UCSD-AML1 (cell line): ENCODE results near the gene PTPRZ1.

ENCODE experiments used
- DNase-seq: peaks from one replicate; lab custom pipeline; 2025; ENCODE audit not compliant: unreplicated experiment; lab: John Stamatoyannopoulos, UW

Gene PTPRZ1

GRCh38 chr7:121872831-121873288, at the start of gene PTPRZ1:
Gene PTPRZ1, plus strand, starts transcription at chr7:121873161. Its CDS starts 339 bp downstream, at chr7:121873500.
- DNase-seq, result no peak

- DNase-seq, result no peak
These were observed 48.7 kb upstream of the PTPRZ1 start for GRCh38 chr7:121824276-121824675.

GRCh38 chr7:121831351-121831750, 41.6 kb upstream of the PTPRZ1 start:
- DNase-seq, result no peak

- no peak for DNase-seq
These were observed 41.2 kb upstream of the PTPRZ1 start for GRCh38 chr7:121831801-121832200.

- no peak for DNase-seq
These were observed 40.6 kb upstream of the PTPRZ1 start for GRCh38 chr7:121832347-121832746.

GRCh38 chr7:121833991-121834390, 39.0 kb upstream of the PTPRZ1 start:
- no peak for DNase-seq

GRCh38 chr7:121837462-121837861, 35.5 kb upstream of the PTPRZ1 start:
- no peak for DNase-seq

- no peak for DNase-seq
These were observed 25.9 kb upstream of the PTPRZ1 start for GRCh38 chr7:121847041-121847440.

GRCh38 chr7:121853307-121853706, 19.7 kb upstream of the PTPRZ1 start:
- no peak for DNase-seq

- no peak for DNase-seq
These were observed 12.0 kb upstream of the PTPRZ1 start for GRCh38 chr7:121860953-121861352.

- no peak for DNase-seq
These were observed 10.4 kb upstream of the PTPRZ1 start for GRCh38 chr7:121862591-121862990.

GRCh38 chr7:121871188-121871587, 1.8 kb upstream of the PTPRZ1 start:
- no peak for DNase-seq

- DNase-seq, result no peak
These were observed 581 bp downstream of the PTPRZ1 start for GRCh38 chr7:121873289-121874194.

GRCh38 chr7:121874298-121874697, 1.3 kb downstream of the PTPRZ1 start:
- no peak for DNase-seq

GRCh38 chr7:121875203-121875602, 2.2 kb downstream of the PTPRZ1 start:
- DNase-seq, result no peak

GRCh38 chr7:121876656-121877500, 3.9 kb downstream of the PTPRZ1 start:
- no peak for DNase-seq

- DNase-seq, result no peak
These were observed 6.0 kb downstream of the PTPRZ1 start for GRCh38 chr7:121878918-121879464.

- DNase-seq, result no peak
These were observed 6.6 kb downstream of the PTPRZ1 start for GRCh38 chr7:121879544-121879943.

- no peak for DNase-seq
These were observed 9.8 kb downstream of the PTPRZ1 start for GRCh38 chr7:121882731-121883130.

GRCh38 chr7:121885166-121885920, 12.4 kb downstream of the PTPRZ1 start:
- DNase-seq, result no peak

- no peak for DNase-seq
These were observed 14.7 kb downstream of the PTPRZ1 start for GRCh38 chr7:121887634-121888033.
